HFF-Myc (cell line): ENCODE measurements around the gene OR10K1.
"Not testable (repeated sequence)": the region's sequence is repeated elsewhere in the genome, so short reads cannot be mapped to it uniquely, and the experiment has no call there.

Experiments
- DNase-seq: peaks from one replicate; pipeline ENCODE4 v3.0.0-alpha.2; 2011; ENCODE audit warnings: low read depth; ENCODE audit errors: extremely low read depth
- H3K4me3 ChIP-seq: replicated peaks from 2 replicates; pipeline ENCODE4 v1.5.1; 2011; ENCODE audit warnings: low read depth, mild to moderate bottlenecking, control low read depth, low read length
- TF ChIP-seq, protein P1 (sequence below): IDR thresholded peaks from 2 replicates; pipeline ENCODE4 v1.5.1; 2012; ENCODE audit warnings: mild to moderate bottlenecking, low read depth, low read length, control low read depth; ENCODE audit errors: missing control alignments

OR10K1 gene

DNA sequence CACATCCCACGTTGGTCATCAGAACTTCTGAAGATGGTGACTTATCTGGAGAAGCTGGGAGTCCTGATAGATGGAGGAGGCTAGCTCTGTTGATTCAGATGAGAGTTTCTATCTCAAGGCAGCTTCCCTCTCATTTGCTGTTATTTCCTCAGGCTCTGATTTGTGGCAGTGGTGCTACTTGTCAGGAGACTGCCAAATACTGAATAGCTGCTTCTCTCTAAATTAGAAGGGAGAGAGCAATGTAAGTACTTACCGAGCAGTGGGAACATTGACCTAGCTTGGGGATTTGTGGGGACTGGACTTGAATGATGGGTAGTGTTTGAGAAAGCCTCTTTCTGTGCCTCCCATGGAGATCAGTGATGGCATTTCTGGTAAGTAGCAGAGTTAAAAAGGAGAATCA is at the start of gene OR10K1:
OR10K1 (plus strand) TSS at position 301 of the 400 bp plus-strand sequence. CDS start 3,728 bp downstream, outside the sequence.
- H3K4me3 ChIP-seq: no peak within 1 kb of the TSS
- TF ChIP-seq, protein P1, sequence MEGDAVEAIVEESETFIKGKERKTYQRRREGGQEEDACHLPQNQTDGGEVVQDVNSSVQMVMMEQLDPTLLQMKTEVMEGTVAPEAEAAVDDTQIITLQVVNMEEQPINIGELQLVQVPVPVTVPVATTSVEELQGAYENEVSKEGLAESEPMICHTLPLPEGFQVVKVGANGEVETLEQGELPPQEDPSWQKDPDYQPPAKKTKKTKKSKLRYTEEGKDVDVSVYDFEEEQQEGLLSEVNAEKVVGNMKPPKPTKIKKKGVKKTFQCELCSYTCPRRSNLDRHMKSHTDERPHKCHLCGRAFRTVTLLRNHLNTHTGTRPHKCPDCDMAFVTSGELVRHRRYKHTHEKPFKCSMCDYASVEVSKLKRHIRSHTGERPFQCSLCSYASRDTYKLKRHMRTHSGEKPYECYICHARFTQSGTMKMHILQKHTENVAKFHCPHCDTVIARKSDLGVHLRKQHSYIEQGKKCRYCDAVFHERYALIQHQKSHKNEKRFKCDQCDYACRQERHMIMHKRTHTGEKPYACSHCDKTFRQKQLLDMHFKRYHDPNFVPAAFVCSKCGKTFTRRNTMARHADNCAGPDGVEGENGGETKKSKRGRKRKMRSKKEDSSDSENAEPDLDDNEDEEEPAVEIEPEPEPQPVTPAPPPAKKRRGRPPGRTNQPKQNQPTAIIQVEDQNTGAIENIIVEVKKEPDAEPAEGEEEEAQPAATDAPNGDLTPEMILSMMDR: no peak
- no peak for DNase-seq

DNA sequence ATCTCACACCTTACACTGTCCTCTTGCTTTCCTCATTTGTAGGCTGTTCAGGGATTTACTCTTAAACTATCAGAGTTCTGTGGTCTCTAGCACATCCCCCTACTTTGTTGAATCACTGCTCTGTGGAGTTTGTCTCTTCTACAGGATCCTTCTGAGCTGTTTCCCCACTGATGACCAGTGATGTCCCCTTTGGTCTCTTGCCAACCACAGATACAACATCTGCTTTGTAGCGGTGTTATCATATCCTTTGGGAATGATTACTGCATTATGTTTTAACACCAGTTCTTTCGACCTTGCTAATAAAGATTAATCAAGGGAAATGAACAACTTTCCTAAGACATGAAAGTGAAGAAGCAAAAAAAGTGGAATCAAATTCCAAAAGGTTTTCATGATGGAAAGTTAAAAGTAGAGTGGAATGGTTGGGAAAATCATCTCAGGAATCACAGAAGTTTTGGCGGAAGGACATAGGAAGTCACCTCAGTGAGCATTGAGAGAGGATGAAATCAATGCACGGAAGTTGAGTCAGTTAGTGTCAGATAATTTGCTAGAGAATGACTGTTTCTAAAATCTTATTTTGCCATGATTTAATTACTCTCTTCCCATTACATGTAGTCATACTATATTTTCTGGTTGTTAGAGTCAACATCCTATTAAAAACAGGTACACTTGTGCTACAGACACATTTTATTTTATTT is 46.8 kb upstream of the OR10K1 start:
- TF ChIP-seq, protein P1: no peak
- DNase-seq: no peak

DNA sequence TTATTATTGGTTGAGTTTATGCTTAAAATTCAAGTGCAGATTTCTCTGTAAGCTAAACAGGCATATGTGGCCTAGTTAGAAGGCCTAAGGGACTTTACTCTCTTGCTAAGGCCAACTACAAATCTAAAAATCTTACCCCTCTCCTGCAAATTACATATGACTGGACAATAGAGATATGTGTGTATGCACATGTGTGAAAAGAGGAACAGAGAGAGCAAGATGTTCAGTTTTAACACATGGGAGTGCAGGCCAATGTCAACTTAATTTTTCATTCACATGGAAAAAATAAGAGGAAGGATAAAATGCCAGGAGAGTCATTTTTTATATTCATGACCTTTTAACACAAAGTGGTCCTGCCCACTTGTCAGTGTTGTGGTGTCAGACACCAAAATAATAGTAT is 44.0 kb upstream of the OR10K1 start:
- H3K4me3 ChIP-seq: no peak overlapping the region
- DNase-seq: no peak
- TF ChIP-seq, protein P1: no peak

More for the DNA sequence above, 46.8 kb upstream of the OR10K1 start:
- H3K4me3 ChIP-seq: no peak overlapping the region

DNA sequence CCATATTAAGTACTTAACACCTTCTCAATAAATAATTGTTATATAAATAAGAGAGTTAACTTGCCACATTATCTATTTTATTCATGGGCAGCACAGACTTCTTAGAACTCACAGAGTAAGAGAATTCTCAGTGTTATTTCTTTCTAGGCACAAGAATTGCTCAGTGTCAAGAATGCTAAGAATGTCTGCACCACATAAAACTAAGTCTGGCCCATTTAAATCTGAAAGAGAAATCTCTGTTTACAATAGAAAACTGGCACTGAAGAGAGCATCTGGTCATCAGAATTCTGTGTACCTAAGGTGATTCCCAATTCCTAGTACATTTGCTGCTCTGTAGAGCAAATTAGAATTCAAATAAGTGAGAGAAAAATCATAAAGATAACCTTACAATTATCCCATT is 39.4 kb upstream of the OR10K1 start:
- TF ChIP-seq, protein P1: no peak
- no peak for DNase-seq
- H3K4me3 ChIP-seq: no peak overlapping the region

- H3K4me3 ChIP-seq: no peak overlapping the region
- DNase-seq: no peak
- TF ChIP-seq, protein P1: no peak
Observed at GRCh38 chr1:158425027-158425426, 36.6 kb upstream of the OR10K1 start.

GRCh38 chr1:158426137-158426536 is 35.5 kb upstream of the OR10K1 start, which contains the start of gene OR10K2:
OR10K2 (minus strand) TSS chr1:158426237; CDS start chr1:158420866, 5,371 bp downstream.
- DNase-seq: no peak
- TF ChIP-seq, protein P1: no peak
- no peak within 1 kb of the TSS for H3K4me3 ChIP-seq

GRCh38 chr1:158430163-158430562 is 31.5 kb upstream of the OR10K1 start:
- H3K4me3 ChIP-seq, DNase-seq: not testable (repeated sequence)
